ENCODE measurements around the gene CPSF7.
A peak's percentile ranks its signal among the peaks of the same experiment; 100 is the strongest.
"Not testable (repeated sequence)": the region's sequence is repeated elsewhere in the genome, so short reads cannot be mapped to it uniquely, and the experiment has no call there.

Gene CPSF7, protein sequence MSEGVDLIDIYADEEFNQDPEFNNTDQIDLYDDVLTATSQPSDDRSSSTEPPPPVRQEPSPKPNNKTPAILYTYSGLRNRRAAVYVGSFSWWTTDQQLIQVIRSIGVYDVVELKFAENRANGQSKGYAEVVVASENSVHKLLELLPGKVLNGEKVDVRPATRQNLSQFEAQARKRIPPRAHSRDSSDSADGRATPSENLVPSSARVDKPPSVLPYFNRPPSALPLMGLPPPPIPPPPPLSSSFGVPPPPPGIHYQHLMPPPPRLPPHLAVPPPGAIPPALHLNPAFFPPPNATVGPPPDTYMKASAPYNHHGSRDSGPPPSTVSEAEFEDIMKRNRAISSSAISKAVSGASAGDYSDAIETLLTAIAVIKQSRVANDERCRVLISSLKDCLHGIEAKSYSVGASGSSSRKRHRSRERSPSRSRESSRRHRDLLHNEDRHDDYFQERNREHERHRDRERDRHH

GRCh38 chr11:61429691-61430582 lies at the start of gene CPSF7, which contains the start of gene SDHAF2:
Gene CPSF7, minus strand, starts transcription at chr11:61429975. Its CDS starts 740 bp downstream, at chr11:61429235.
Gene SDHAF2, plus strand, starts transcription at chr11:61430124. Its CDS starts 23 bp downstream, at chr11:61430147.
- DNase-seq = peak; percentile 88 to 96

GRCh38 chr11:61477727-61478148 lies 48.0 kb upstream of the CPSF7 start:
- DNase-seq = peak in 1 of 2 donors; percentile 19

DNA sequence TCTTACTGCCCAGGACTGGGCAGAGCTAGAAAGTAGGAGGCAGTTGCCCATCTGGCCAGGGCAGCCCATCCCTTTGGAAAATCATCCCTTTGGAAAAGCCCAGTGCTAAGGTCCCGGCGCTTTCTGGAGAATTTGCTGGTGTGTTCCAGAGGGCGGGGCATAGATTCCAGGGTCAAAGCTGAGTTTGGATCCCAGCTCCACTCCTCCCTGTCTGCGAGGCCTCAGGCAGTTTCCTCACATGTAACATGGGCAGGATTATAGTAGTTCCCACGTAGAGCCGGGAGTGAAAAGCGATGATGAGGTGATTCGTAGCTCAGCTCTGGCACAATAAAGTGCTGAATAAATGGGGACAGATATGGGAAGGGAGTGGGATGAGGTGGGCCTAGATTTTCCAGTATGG lies 47.4 kb upstream of the CPSF7 start:
- no peak for DNase-seq

DNA sequence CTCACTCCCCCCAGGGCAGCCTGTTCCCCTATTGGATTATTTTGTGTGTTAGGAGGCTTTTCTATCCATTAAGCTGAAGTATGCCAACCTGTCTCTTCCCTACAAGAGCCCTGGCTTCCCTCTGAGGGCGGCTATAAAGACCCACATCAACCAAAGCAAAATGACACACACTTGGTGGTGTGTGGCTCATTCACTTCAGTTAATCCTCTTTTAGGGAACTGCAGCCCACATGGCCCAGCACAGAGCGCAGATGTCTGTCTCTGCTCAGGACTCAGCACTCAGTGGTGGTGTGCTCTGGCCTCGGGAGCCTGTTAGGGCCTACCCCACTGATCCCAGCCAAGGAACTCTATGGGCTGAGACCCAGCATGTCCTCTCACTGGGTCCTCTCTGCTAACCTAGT lies 46.6 kb upstream of the CPSF7 start:
- no peak for DNase-seq

GRCh38 chr11:61475433-61475832 lies 45.7 kb upstream of the CPSF7 start:
- DNase-seq = no peak

DNA sequence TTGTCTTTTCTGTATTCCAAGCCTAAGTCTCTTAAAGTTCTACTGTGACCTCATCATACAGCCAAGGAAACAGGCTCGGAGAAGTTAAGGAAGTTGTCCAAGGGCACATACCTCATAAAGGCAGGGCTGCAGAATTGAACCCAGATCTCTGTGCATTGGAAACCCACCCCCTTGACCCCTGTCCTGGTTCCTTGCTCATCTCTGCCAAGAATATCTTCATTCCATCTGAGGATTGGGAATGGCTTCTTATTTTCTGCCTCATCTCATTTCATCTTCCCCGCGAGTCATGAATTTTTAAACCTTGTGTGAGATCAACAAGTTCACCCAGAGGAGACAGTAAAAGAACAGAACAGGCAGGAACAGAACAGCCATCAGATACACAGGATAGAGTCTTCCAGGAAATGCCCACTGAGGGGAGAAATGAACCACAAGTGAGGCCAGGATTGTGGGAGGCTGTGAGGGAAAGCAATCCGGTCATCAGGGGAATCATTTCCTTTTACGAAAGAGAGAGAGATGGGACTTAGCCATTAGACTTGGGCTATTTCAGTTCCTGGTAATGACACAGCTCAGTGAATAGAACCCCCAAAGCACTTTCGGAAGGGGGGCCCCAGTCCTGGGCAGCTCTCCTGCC lies 44.4 kb upstream of the CPSF7 start:
- DNase-seq = no peak

DNA sequence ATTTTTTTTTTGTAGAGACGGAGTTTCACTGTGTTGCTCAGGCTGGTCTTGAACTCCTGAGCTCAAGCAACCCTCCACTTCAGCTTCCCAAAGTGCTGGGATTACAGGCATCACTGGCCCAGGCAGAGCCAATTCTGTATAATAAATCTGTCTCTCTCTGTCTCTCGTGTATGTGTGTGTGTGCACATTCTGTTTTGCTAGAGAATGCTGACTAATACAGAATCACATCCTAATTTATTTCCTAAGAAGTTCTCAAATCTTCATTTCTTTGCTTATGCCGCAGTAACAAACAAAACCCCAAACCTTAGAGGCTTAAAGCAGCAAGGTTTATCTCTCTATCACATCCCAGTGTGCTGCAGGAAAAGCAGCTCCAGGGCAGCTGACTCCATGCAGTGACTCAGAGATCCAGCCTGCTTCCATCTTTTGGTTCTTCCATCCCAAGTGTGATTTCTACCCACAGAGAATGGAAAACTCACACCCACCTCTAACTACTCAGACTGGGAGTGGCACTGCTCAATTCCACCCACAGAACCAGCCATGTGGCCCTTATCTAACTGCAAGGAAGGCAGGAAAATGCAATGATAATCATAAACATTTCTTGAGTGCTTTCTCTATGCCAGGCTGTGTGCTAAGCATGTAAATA lies 43.7 kb upstream of the CPSF7 start:
- DNase-seq = no peak

DNA sequence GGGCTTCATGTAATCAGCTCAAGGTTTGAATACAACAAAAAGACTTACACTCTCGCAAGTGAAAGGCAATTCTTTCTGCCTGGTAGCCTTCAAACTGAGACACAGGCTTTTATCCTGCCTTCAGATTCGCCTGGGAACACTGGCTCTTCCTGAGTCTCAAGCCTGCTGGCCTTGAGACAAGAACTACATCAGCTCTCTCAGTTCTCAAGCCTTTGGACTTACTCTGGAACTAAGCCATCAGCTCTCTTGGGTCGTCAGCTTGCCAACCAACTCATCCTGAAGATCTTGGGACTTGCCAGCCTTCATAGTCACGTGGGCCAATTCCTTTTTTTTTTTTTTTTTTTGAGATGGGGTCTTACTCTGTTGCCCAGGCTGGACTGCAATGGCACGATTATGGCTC lies 43.1 kb upstream of the CPSF7 start:
- no peak for DNase-seq

DNA sequence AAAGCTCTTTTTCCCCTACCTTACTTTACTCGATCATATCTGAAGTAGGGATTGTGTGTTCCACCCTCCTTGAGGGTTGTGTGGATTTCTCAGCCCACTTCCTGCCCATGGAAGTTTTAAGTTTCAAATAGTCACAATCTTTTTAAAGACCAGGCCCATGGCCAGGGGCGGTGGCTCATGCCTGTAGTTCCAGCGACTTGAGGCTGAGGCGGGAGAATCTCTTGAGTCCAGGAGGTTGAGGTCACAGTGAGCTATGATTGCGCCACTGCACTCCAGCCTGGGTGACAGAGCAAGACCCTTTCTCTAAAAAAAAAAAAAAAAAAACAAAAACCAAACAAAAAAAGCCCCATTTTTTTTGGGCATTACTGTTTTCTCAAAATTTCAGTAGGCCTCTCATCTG lies 42.5 kb upstream of the CPSF7 start:
- DNase-seq = no peak

- DNase-seq = no peak
Measured at GRCh38 chr11:61468002-61468401, 38.2 kb upstream of the CPSF7 start.

DNA sequence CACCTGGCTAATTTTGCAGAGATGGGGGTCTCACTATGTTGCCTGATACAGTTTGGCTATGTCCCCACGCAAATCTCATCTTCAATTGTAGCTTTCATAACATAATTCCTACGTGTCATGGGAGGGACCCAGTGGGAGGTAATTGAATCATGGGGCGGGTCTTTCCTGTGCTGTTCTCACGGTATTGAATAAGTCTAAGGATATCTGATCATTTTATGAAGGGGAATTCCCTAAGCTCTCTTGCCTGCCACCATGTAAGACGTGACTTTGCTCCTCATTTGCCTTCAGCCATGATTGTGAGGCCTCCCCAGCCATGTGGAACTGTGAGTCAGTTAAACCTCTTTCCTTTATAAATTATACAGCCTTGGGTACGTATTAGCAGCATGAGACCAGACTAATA lies 37.8 kb upstream of the CPSF7 start:
- DNase-seq = not testable (repeated sequence)

DNA sequence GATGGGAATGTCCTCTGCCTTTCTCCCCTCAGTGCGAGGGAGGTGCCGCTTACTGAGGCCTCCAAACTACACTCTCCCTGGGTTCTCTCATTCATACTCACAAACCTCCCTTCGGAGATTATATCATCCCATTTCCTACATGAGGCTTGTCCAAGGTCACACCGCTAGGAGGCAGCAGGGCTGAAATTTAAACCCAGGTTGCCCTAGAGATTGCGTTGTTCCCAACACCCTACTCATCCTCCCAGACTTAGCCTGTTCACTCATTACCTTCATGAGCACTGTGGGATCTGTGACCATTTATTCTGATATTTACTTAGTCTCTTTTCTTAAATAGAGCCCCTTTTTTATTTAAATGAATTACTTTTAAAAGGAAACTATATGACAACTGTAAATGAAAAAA lies 31.2 kb upstream of the CPSF7 start:
- no peak for DNase-seq

GRCh38 chr11:61460474-61460881 lies 30.7 kb upstream of the CPSF7 start:
- DNase-seq = no peak

DNA sequence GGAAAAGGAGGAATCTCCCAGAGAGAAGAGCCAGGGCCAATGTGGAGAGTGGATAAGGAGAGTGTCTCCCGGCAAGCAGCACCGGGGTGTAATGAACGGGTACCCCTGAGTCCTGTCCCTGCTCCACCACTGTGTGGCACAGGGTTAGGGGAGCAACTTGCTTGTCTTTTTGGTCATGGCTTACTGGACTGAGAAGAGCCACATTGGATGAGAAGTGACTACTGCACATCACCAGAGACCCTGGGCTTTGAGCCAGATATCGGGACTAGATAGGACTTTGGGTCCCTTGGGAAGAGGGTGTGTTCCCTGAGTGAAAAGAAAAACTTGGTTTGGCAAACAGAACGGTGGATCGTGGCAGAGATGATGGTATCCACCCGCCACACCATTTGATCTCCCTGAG lies 24.7 kb upstream of the CPSF7 start:
- DNase-seq = no peak

DNA sequence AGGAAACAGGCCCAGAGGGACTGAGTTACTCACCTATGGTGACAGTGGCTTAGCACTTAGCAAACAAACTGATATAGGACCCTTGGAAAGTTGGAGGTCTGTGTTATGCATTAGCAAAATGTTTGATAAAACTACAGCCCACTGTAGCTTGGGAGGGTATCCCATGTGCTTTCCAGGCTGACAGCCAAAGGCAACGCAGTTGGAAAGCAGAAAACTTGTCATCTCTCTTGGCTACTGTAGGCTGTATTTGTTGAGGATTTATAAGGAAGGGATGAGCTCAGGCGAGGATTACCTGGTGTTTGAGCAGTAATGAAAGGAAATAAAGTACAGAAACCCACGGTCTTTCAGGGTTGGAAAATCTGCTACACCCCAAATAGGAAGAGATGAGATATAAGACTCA lies 23.9 kb upstream of the CPSF7 start:
- no peak for DNase-seq

GRCh38 chr11:61452825-61453224 lies 23.1 kb upstream of the CPSF7 start:
- DNase-seq = no peak

GRCh38 chr11:61448552-61448927 lies 18.8 kb upstream of the CPSF7 start:
- DNase-seq = no peak

GRCh38 chr11:61447601-61448551 lies 18.1 kb upstream of the CPSF7 start:
- DNase-seq = no peak

DNA sequence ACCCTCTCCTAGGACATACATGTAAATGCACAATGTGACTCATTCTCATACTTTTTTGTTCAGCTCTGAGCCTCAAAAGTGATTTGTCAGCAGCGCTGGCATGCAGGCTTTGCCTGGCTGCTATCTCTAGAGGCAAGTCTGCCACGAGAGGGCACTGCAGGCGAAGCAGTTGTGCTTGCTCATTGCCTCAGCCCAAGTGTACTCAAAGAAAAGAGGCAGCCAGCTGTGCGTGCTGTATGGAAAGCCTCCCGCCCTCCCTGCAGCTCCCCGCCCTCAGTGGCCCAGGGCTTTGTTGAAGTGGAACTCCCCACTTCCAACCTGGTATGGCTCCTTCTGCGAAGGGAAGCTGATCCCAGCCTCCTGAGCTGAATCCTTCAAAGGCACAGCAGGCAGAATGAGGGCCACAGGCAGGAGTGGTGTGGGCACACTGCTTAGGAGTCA lies 16.5 kb upstream of the CPSF7 start:
- peak; percentile 34 to 78 for DNase-seq

GRCh38 chr11:61445516-61445915 lies 15.7 kb upstream of the CPSF7 start:
- no peak for DNase-seq

GRCh38 chr11:61442616-61443015 lies 12.8 kb upstream of the CPSF7 start:
- DNase-seq = no peak

Data from bone marrow (tissue), 2 donors.